Neuronal stem cell (in vitro differentiated cells): ENCODE measurements around the gene NSL1.

Experiments used
- DNase-seq: peaks from one replicate; pipeline ENCODE4 v3.0.0-alpha.2; 2013; ENCODE audit warnings: low spot score
- H2AFZ ChIP-seq: one replicate; pipeline ENCODE4 v1.6.1; 2013; ENCODE audit warnings: mild to moderate bottlenecking, low read length, inconsistent platforms
- H2AK5ac ChIP-seq: 2 replicates; pipeline ENCODE4 v1.6.1; 2013; ENCODE audit warnings: low read depth, mild to moderate bottlenecking, inconsistent platforms, low read length, moderate library complexity, mixed read lengths
- H2BK120ac ChIP-seq: 2 replicates; pipeline ENCODE4 v1.6.1; 2013; ENCODE audit warnings: low read depth, mild to moderate bottlenecking, inconsistent platforms, low read length, moderate library complexity, mixed read lengths
- H2BK12ac ChIP-seq: one replicate; pipeline ENCODE4 v1.6.1; 2013; ENCODE audit warnings: low read length, inconsistent platforms
- H2BK15ac ChIP-seq: 2 replicates; pipeline ENCODE4 v1.6.1; 2013; ENCODE audit warnings: mild to moderate bottlenecking, low read length, inconsistent platforms, mixed read lengths
- H2BK5ac ChIP-seq: one replicate; pipeline ENCODE4 v1.6.1; 2013; ENCODE audit warnings: inconsistent platforms, mild to moderate bottlenecking, low read length, moderate library complexity
- H3K14ac ChIP-seq: one replicate; pipeline ENCODE4 v1.6.1; 2013; ENCODE audit warnings: low read length, inconsistent platforms
- H3K18ac ChIP-seq: 2 replicates; pipeline ENCODE4 v1.6.1; 2013; ENCODE audit warnings: low read length, inconsistent platforms
- H3K23ac ChIP-seq: 2 replicates; pipeline ENCODE4 v1.6.1; 2013; ENCODE audit warnings: low read depth, mild to moderate bottlenecking, mixed read lengths, low read length, inconsistent platforms; ENCODE audit not compliant: poor library complexity
- H3K27ac ChIP-seq: replicated peaks from 3 replicates; pipeline ENCODE4 v1.5.1; 2013; ENCODE audit warnings: low read length, inconsistent platforms
- H3K27me3 ChIP-seq, 3 experiments: 2 replicates each; pipeline ENCODE4 v1.6.1; 2013; ENCODE audit warnings: low read length in 3 of 3, mild to moderate bottlenecking in 2 of 3, inconsistent platforms in 1 of 3, low read depth in 1 of 3, mixed read lengths in 1 of 3, moderate library complexity in 1 of 3; ENCODE audit not compliant: control insufficient read depth in 3 of 3, insufficient read depth in 3 of 3
- H3K36me3 ChIP-seq, 2 donors: replicated peaks in 1 of 2; 2 replicates each; pipeline ENCODE4 v1.6.1; 2013; ENCODE audit warnings: low read length in 2 of 2; ENCODE audit not compliant: control insufficient read depth in 2 of 2, insufficient read depth in 2 of 2
- H3K4ac ChIP-seq: 2 replicates; pipeline ENCODE4 v1.6.1; 2013; ENCODE audit warnings: inconsistent platforms, mild to moderate bottlenecking, low read length, moderate library complexity
- H3K4me1 ChIP-seq, 2 donors: 1 replicate in 1 of 2; 2 replicates in 1 of 2; pipeline ENCODE4 v1.6.1; 2013; ENCODE audit warnings: low read length in 2 of 2, low read depth in 1 of 2; ENCODE audit not compliant: control insufficient read depth in 2 of 2, insufficient read depth in 1 of 2
- H3K4me2 ChIP-seq: one replicate; pipeline ENCODE4 v1.6.1; 2013; ENCODE audit warnings: mild to moderate bottlenecking, low read length, inconsistent platforms; ENCODE audit not compliant: insufficient read depth, poor library complexity, severe bottlenecking
- H3K4me3 ChIP-seq, 2 donors: 2 replicates each; pipeline ENCODE4 v1.5.1; 2013; ENCODE audit warnings: low read length in 2 of 2, mild to moderate bottlenecking in 2 of 2, inconsistent platforms in 1 of 2, moderate library complexity in 1 of 2
- H3K79me1 ChIP-seq: one replicate; pipeline ENCODE4 v1.6.1; 2013; ENCODE audit warnings: low read depth, mild to moderate bottlenecking, inconsistent platforms, low read length, moderate library complexity
- H3K9ac ChIP-seq: one replicate; pipeline ENCODE4 v1.6.1; 2013; ENCODE audit warnings: mild to moderate bottlenecking, low read depth, low read length, inconsistent platforms; ENCODE audit not compliant: poor library complexity
- H3K9me3 ChIP-seq, 2 donors: replicated peaks in 1 of 2; 2 replicates each; pipeline versions ENCODE3 to v1.6.1; 2013; ENCODE audit warnings: low read length in 2 of 2, mild to moderate bottlenecking in 2 of 2, inconsistent platforms in 1 of 2, low read depth in 1 of 2, mixed read lengths in 1 of 2, moderate library complexity in 1 of 2; ENCODE audit not compliant: control insufficient read depth in 2 of 2, insufficient read depth in 1 of 2
- H4K8ac ChIP-seq: one replicate; pipeline ENCODE4 v1.6.1; 2013; ENCODE audit warnings: low read depth, mild to moderate bottlenecking, inconsistent platforms, low read length, moderate library complexity
- H4K91ac ChIP-seq: one replicate; pipeline ENCODE4 v1.6.1; 2013; ENCODE audit warnings: low read length, low read depth, mild to moderate bottlenecking, inconsistent platforms; ENCODE audit not compliant: poor library complexity
- WGBS, 2 donors: extraction: QIAGEN DNeasy Blood & Tissue Kit; methylation state at CpG; one replicate each; pipeline ENCODE4 v1.1.7; 2013; ENCODE audit warnings: missing lambda C conversion rate in 2 of 2, mixed read lengths in 1 of 2; ENCODE audit not compliant: insufficient read length in 2 of 2, insufficient replicate concordance in 1 of 2; ENCODE audit errors: extremely low coverage in 2 of 2; 5-methylcytosine and 5-hydroxymethylcytosine counted together

NSL1 gene

GRCh38 chr1:212783976-212784375 lies 7.6 kb downstream of the NSL1 start:
- H3K9ac ChIP-seq = no peak overlapping the region
- no peak overlapping the region for H4K91ac ChIP-seq
- H3K4me3 ChIP-seq = no peak overlapping the region
- H3K79me1 ChIP-seq = no peaks in the 10 kb centered on the region
- no peak overlapping the region for H2AFZ ChIP-seq
- no peak overlapping the region for H3K4ac ChIP-seq
- no peak for DNase-seq
- no peaks in the 10 kb centered on the region for H3K4me1 ChIP-seq
- no peak overlapping the region for H3K4me2 ChIP-seq
- H2AK5ac ChIP-seq = no peak overlapping the region
- H3K27me3 ChIP-seq = no peaks in the 10 kb centered on the region
- no peak overlapping the region for H2BK12ac ChIP-seq
- H4K8ac ChIP-seq = no peak overlapping the region
- peaks cover 8 to 86% of the 10 kb centered on the region in 2 donors for H3K36me3 ChIP-seq
- no peak overlapping the region for H2BK120ac ChIP-seq
- no peak overlapping the region for H3K27ac ChIP-seq
- no peak overlapping the region for H2BK15ac ChIP-seq
- H3K14ac ChIP-seq = no peak overlapping the region
- no peak overlapping the region for H3K23ac ChIP-seq
- H2BK5ac ChIP-seq = no peak overlapping the region
- H3K9me3 ChIP-seq = peaks cover 0 to 5% of the 10 kb centered on the region in 2 donors
- no peak overlapping the region for H3K18ac ChIP-seq
- WGBS, 2 donors = no CpG with 5 or more reads among the region's 1 CpG

- Histone ChIP-seq H3K27me3 (no peaks in the 10 kb centered on the region), H3K18ac (no peak overlapping the region), H2BK12ac (no peak overlapping the region), H3K4ac (no peak overlapping the region), H3K23ac (no peak overlapping the region), H3K14ac (no peak overlapping the region), H2BK120ac (no peak overlapping the region), H3K79me1 (no peaks in the 10 kb centered on the region), H3K4me3 (no peak overlapping the region), H3K9ac (no peak overlapping the region), H4K8ac (no peak overlapping the region), H2AFZ (no peak overlapping the region), H2BK5ac (no peak overlapping the region), H3K4me1 (no peaks in the 10 kb centered on the region), H3K4me2 (no peak overlapping the region), H2BK15ac (no peak overlapping the region), H4K91ac (no peak overlapping the region), H2AK5ac (no peak overlapping the region), H3K36me3 (peaks cover 8 to 80% of the 10 kb centered on the region in 2 donors), H3K27ac (no peak overlapping the region), H3K9me3 (peaks cover 1 to 5% of the 10 kb centered on the region in 2 donors)
- DNase-seq = no peak
- WGBS, 2 donors = no CpG with 5 or more reads among the region's 3 CpGs
These were observed 9.0 kb downstream of the NSL1 start for GRCh38 chr1:212782422-212783154.

DNA sequence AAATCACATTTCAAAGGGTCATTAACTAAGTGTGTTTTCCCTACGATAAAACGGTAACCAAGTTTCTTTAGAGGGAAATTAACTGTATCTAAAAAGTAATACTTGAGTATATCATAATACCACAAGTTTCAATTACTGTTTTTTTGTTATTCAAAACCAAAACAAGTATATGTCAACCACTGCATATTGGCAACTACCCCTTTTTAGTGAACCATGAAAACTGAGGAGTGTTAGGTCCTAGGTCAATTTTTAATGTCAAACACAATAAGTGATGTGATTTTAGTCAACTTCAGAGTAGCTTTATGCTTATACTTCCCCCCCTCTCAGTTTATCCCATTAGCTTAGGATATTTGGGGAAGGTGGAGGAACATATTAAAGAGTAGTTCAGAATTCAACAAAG lies 10.4 kb downstream of the NSL1 start:
- H2AFZ ChIP-seq = no peak overlapping the region
- H2AK5ac ChIP-seq = no peak overlapping the region
- no peak overlapping the region for H4K91ac ChIP-seq
- no peaks in the 10 kb centered on the region for H3K27me3 ChIP-seq
- H3K4me2 ChIP-seq = no peak overlapping the region
- H4K8ac ChIP-seq = no peak overlapping the region
- no peak overlapping the region for H3K14ac ChIP-seq
- peaks cover 9 to 80% of the 10 kb centered on the region in 2 donors for H3K36me3 ChIP-seq
- no peak overlapping the region for H3K4me3 ChIP-seq
- H3K9me3 ChIP-seq = peaks cover 1 to 8% of the 10 kb centered on the region in 2 donors
- peaks cover 1% of the 10 kb centered on the region for H3K79me1 ChIP-seq
- H3K4ac ChIP-seq = no peak overlapping the region
- H2BK12ac ChIP-seq = no peak overlapping the region
- no peak overlapping the region for H2BK15ac ChIP-seq
- no peak overlapping the region for H3K9ac ChIP-seq
- H3K27ac ChIP-seq = no peak overlapping the region
- no peaks in the 10 kb centered on the region for H3K4me1 ChIP-seq
- DNase-seq = no peak
- no peak overlapping the region for H3K23ac ChIP-seq
- no peak overlapping the region for H3K18ac ChIP-seq
- no peak overlapping the region for H2BK5ac ChIP-seq
- WGBS, 2 donors = no CpG with 5 or more reads among the region's 2 CpGs
- no peak overlapping the region for H2BK120ac ChIP-seq

- H3K4me1 ChIP-seq = no peaks in the 10 kb centered on the region
- no peak overlapping the region for H3K14ac ChIP-seq
- no peak overlapping the region for H2BK5ac ChIP-seq
- peaks cover 1 to 8% of the 10 kb centered on the region in 2 donors for H3K9me3 ChIP-seq
- no peak overlapping the region for H3K18ac ChIP-seq
- DNase-seq = no peak
- WGBS, 2 donors = no CpG with 5 or more reads among the region's 3 CpGs
- no peak overlapping the region for H2BK15ac ChIP-seq
- no peaks in the 10 kb centered on the region for H3K27me3 ChIP-seq
- no peak overlapping the region for H3K4me3 ChIP-seq
- no peak overlapping the region for H2BK120ac ChIP-seq
- H2AFZ ChIP-seq = no peak overlapping the region
- peaks cover 9 to 76% of the 10 kb centered on the region in 2 donors for H3K36me3 ChIP-seq
- H2AK5ac ChIP-seq = no peak overlapping the region
- H3K23ac ChIP-seq = no peak overlapping the region
- H3K4me2 ChIP-seq = no peak overlapping the region
- peaks cover 1% of the 10 kb centered on the region for H3K79me1 ChIP-seq
- no peak overlapping the region for H2BK12ac ChIP-seq
- no peak overlapping the region for H3K4ac ChIP-seq
- H4K8ac ChIP-seq = no peak overlapping the region
- H3K9ac ChIP-seq = no peak overlapping the region
- no peak overlapping the region for H4K91ac ChIP-seq
- no peak overlapping the region for H3K27ac ChIP-seq
These were observed 10.8 kb downstream of the NSL1 start for GRCh38 chr1:212780759-212781158.
